Astrocyte of the spinal cord (primary cell): Measurements from ENCODE around the gene SASH1.
A peak's percentile ranks its signal among the peaks of the same experiment; 100 is the strongest.

Experiments
- DNase-seq: peaks from one replicate; pipeline ENCODE4 v3.0.0; 2011; ENCODE audit warnings: low read depth, low spot score
- H3K4me3 ChIP-seq: 2 replicates; pipeline ENCODE4 v1.5.1; 2011; ENCODE audit warnings: low read depth, mild to moderate bottlenecking, low read length, moderate library complexity
- in situ Hi-C: cut with HindIII; loops from 2 replicates; pipeline ENCODE4 v1.10.0; 2017; ENCODE audit warnings: low sequenced_read_pairs
- TF ChIP-seq, protein P1 (sequence below): IDR thresholded peaks from 2 replicates; pipeline ENCODE4 v1.5.1; 2012; ENCODE audit warnings: low read depth, mild to moderate bottlenecking, low read length, inconsistent platforms

The SASH1 gene

DNA sequence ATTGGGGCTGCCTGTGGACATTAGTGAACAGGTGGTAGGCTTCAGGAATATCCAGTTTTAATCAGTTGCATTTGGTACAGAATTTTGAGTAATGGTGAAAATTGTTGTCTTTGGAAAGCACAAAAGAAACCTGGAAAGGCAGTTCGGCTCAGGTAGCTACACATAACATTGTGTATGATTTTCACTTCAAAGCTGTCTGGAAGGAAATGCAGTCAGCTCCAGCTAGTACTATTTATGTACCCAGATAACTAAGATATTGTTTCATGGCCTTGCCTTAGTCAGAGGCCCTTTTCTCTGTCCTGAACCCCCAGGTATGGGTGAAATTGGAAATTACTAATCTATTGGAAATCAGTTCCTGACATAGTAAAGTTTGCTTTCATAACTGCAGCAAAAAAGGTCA is 208.6 kb downstream of the SASH1 start:
- no peak overlapping the region for H3K4me3 ChIP-seq
- no peak for DNase-seq
- in situ Hi-C loops, result no loop called here
- TF ChIP-seq, protein P1, sequence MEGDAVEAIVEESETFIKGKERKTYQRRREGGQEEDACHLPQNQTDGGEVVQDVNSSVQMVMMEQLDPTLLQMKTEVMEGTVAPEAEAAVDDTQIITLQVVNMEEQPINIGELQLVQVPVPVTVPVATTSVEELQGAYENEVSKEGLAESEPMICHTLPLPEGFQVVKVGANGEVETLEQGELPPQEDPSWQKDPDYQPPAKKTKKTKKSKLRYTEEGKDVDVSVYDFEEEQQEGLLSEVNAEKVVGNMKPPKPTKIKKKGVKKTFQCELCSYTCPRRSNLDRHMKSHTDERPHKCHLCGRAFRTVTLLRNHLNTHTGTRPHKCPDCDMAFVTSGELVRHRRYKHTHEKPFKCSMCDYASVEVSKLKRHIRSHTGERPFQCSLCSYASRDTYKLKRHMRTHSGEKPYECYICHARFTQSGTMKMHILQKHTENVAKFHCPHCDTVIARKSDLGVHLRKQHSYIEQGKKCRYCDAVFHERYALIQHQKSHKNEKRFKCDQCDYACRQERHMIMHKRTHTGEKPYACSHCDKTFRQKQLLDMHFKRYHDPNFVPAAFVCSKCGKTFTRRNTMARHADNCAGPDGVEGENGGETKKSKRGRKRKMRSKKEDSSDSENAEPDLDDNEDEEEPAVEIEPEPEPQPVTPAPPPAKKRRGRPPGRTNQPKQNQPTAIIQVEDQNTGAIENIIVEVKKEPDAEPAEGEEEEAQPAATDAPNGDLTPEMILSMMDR, result no peak

DNA sequence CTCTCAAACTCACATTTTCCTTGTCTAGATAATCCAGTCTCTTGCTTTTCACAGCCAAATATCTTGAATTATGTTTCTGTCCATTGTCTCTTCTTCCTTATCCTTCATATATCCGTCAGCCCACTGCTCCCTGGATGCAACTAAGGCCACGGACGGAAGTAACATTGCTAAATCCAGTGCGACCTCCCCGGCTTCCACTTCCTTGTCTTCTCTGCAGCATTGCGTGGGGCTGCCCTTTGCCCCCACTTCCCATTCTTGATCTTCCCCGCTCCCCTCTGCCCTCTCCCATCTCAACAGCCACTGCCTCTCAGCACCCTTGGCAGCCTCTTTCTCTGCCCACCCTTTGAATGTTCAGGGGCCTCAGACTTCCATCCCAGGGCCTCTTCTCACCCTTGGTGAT is 213.8 kb downstream of the SASH1 start:
- TF ChIP-seq, protein P1, result no peak
- no peak overlapping the region for H3K4me3 ChIP-seq
- no peak for DNase-seq
- in situ Hi-C loops, result no loop called here

DNA sequence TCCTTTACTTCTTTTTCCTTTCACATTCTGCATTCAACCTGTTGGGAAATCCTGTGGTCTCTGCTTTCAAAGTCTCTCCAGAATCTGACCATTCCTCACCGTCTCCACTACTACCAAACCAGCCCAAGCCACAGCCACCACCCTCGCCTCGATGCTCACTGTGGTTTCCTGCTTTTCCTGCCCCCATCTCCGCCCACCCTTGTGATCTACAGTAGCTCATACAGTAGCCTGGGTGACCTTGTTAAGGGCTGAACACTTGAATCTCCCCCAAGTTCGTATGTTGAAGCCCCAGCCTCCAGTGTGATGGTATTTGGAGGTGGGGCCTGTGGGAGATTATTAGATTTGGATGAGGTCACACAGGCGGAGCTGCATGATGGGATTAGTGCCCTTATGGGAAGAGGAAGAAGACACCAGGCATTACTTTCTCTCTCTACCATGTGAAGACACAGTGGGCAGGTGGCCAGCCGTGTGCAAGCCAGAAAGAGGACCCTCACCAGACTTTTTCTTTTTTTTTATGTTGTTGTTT is 215.2 kb downstream of the SASH1 start:
- DNase-seq, result peak; percentile 38
- in situ Hi-C loops, result no loop called here

DNA sequence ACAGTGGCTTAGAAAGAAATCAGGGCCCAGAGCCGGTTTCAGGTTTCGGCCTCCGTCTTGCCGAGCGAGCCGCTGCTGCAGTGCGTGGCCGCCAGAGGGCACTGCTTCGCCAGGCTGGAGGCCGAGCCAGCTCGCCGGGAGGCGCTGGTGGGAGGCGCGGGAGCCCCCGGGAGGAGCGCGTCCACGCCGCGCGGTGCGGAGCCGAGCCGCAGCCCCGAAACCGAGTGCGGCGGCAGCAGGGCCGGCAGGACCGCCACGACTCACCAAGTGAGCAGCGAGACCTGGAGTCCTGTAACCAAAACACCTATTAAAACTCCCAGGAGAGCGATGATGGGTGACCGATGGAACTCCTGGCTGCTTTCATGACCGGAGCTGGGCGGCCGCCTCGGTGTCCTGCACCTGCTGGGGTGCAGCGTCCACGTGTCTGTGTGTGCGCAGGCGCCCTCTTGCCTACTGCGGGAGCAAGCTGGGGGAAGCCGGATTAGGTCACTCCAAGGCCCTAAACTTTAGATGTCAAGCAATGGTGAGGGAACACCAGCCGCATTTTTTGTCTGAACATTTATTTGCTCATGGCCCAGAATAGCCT is 217.3 kb downstream of the SASH1 start:
- DNase-seq, result peak; percentile 70
- peak overlapping the region; percentile 41 for H3K4me3 ChIP-seq
- in situ Hi-C loops, result no loop called here
- TF ChIP-seq, protein P1, result peak; percentile 93

More for the DNA sequence above, 215.2 kb downstream of the SASH1 start:
- TF ChIP-seq, protein P1, result no peak
- H3K4me3 ChIP-seq, result no peak overlapping the region

DNA sequence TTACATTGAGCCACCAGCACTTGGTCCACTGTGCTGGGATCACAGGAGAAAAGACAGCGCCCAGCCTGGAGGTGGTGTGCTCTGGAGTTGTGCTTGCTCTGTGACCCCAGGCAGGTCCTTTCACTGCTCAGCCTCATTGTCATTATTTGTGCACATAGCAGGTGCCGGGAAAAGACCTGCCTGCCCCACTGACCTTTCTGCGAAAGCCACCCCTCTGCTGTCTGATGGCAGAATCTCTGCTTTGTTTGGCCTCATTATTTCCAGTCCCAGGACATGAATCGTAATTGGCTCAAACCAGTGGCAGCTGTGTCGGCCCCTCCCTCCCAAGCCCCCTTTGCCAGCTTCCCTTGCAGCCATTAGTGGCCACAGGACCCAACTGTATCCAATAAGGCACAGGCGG is 219.0 kb downstream of the SASH1 start:
- H3K4me3 ChIP-seq, result no peak overlapping the region
- DNase-seq, result no peak
- TF ChIP-seq, protein P1, result no peak
- in situ Hi-C loops, result no loop called here

DNA sequence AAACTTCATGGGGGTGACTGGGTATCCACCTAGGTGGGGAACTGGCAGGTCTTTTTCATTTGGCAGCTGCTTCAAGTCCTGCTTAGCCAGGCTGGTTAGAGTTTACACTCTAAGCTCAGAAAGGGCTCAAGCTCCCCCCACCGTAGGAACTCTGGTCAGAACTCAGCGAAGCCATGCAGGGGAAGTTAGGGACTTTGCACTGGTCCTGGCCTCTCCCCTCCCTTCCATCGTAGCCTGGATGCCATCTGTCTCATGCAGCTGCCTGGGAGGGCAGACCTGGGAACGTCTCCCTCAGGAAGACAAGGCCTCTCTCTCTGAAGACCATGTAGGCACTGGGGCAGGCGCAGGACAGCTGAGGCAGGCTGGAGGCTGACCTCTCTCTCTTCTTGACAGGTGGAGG is 220.4 kb downstream of the SASH1 start:
- TF ChIP-seq, protein P1, result no peak
- in situ Hi-C loops, result no loop called here
- H3K4me3 ChIP-seq, result no peak overlapping the region
- no peak for DNase-seq
